T-helper 2 cell treated with Interferon-gamma antibody and Interleukin-4, amounts not matched to agents 100 ng/mL and 5 ng/mL, for 36 hours (primary cell): ENCODE data around the gene FAM193B. TPM values are rescaled to one million over a fixed set of nuclear protein-coding genes. Genes with fewer than 3 reads are reported as not detected.
"Not testable (repeated sequence)": the region's sequence is repeated elsewhere in the genome, so short reads cannot be mapped to it uniquely, and the experiment has no call there.

ENCODE experiments used
- intact Hi-C: fragments of 100-400 bp; cut with micrococcal nuclease; formaldehyde crosslinking; loops from one replicate; pipeline ENCODE4 v1.15.1; 2023
- total RNA-seq: library from RNA; stranded (reverse); gene quantifications from 2 replicates; pipeline ENCODE4 v1.2.3, GENCODE V29; 2022

FAM193B gene
- total RNA-seq, 1 donor from 2014 or later = 91.1 TPM

- intact Hi-C loops = no loop called here
Measured at GRCh38 chr5:177539411-177539810, 15.0 kb downstream of the FAM193B start.

GRCh38 chr5:177538876-177539275, 15.5 kb downstream of the FAM193B start:
- intact Hi-C loops = no loop called here

- intact Hi-C loops = no loop called here
Measured at GRCh38 chr5:177537389-177538361, 16.7 kb downstream of the FAM193B start.

- intact Hi-C loops = no loop called here
Measured at GRCh38 chr5:177536386-177536785, 18.0 kb downstream of the FAM193B start.

- intact Hi-C loops = no loop called here
Measured at GRCh38 chr5:177535125-177535524, 19.2 kb downstream of the FAM193B start.

GRCh38 chr5:177534433-177534832, 19.9 kb downstream of the FAM193B start:
- intact Hi-C loops = not testable (repeated sequence)

- intact Hi-C loops = no loop called here
Measured at GRCh38 chr5:177531209-177531940, 23.0 kb downstream of the FAM193B start.

GRCh38 chr5:177530638-177531037, 23.7 kb downstream of the FAM193B start:
- intact Hi-C loops = no loop called here

GRCh38 chr5:177529247-177530203, 24.8 kb downstream of the FAM193B start:
- intact Hi-C loops = no loop called here

GRCh38 chr5:177528631-177529030, 25.7 kb downstream of the FAM193B start:
- intact Hi-C loops = no loop called here

GRCh38 chr5:177527595-177527994, 26.8 kb downstream of the FAM193B start:
- intact Hi-C loops = no loop called here

GRCh38 chr5:177526791-177527190, 27.6 kb downstream of the FAM193B start:
- intact Hi-C loops = no loop called here

- intact Hi-C loops = no loop called here
Measured at GRCh38 chr5:177526191-177526590, 28.2 kb downstream of the FAM193B start.

GRCh38 chr5:177524941-177525655, 29.3 kb downstream of the FAM193B start:
- intact Hi-C loops = no loop called here

GRCh38 chr5:177524539-177524900, 29.8 kb downstream of the FAM193B start:
- intact Hi-C loops = no loop called here

- intact Hi-C loops = no loop called here
Measured at GRCh38 chr5:177523711-177524538, 30.4 kb downstream of the FAM193B start.

GRCh38 chr5:177520916-177521513, 33.3 kb downstream of the FAM193B start:
- intact Hi-C loops = no loop called here

- intact Hi-C loops = no loop called here
Measured at GRCh38 chr5:177520271-177520670, 34.1 kb downstream of the FAM193B start.
